ENCODE results near the gene UGT8.
"Not testable (repeated sequence)": the region's sequence is repeated elsewhere in the genome, so short reads cannot be mapped to it uniquely, and the experiment has no call there.

UGT8 gene, protein sequence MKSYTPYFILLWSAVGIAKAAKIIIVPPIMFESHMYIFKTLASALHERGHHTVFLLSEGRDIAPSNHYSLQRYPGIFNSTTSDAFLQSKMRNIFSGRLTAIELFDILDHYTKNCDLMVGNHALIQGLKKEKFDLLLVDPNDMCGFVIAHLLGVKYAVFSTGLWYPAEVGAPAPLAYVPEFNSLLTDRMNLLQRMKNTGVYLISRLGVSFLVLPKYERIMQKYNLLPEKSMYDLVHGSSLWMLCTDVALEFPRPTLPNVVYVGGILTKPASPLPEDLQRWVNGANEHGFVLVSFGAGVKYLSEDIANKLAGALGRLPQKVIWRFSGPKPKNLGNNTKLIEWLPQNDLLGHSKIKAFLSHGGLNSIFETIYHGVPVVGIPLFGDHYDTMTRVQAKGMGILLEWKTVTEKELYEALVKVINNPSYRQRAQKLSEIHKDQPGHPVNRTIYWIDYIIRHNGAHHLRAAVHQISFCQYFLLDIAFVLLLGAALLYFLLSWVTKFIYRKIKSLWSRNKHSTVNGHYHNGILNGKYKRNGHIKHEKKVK

DNA sequence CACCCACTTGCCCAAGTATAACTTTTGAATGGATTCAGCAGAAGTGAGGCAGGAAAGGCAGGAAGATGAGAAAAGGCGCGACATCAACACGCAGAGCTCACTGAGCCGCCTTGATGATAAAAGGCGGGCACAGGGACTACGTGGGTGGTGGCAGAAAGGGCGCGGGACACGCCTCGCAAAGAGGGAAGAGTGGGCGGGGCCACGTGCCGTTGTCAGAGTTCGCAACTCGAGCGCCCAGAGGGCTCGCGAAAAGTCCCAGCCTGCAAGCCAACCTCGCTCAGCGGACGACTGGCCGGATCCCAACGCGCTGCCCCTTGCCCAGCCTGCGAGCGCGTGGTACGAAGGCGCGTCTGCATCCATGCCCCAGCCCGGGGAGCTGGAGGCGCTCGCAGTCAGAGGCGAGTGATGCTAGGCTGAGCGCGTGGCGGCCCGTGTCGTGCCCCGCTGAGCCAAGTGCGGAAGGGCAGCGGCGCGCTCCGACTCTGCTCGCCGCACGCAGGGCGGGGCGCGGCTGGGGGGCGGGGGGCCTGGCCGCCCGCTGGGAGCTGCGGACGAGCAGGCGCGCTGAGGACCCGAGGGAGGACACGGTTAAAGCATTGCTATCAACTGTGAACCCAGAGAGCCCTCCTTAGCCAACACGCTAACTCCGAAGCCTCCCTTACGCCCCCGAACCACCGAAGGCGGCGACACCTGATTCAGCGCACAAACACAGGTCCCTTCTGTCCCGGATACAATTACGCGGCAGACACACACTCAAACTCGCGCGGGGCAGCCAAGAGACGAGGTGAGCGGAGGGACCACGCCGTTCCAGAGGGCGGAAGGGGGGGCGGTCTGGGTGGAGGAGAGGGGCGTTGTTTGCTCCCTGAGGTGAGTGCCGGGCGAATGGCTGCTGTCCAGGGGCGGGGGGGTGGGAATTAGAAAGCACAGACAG is at the start of gene UGT8:
Gene UGT8 (plus strand): TSS at position 617 of the 931 bp plus-strand sequence. CDS start 24,074 bp downstream, outside the sequence.
- peak; percentile 37 to 49 for ATAC-seq

DNA sequence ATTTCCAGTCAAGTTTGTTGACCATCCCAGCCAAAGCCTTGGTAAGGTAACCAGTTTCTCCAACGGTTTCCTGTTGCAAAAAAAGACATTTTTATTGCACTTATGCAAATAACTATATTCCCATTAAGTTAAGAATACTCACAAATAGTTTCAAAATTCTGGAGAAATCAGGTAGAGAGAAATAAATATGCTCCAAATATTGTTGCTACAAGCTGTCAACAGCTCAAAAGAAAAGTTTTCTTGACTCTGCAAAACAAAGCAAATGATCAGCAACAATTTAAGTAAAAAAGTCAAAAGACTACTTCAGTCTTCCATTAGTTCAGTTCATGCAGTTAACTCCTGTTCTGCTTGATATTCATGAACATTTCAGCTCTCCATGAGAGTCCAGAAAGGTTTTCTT is 49.0 kb upstream of the UGT8 start:
- ATAC-seq, result no peak

DNA sequence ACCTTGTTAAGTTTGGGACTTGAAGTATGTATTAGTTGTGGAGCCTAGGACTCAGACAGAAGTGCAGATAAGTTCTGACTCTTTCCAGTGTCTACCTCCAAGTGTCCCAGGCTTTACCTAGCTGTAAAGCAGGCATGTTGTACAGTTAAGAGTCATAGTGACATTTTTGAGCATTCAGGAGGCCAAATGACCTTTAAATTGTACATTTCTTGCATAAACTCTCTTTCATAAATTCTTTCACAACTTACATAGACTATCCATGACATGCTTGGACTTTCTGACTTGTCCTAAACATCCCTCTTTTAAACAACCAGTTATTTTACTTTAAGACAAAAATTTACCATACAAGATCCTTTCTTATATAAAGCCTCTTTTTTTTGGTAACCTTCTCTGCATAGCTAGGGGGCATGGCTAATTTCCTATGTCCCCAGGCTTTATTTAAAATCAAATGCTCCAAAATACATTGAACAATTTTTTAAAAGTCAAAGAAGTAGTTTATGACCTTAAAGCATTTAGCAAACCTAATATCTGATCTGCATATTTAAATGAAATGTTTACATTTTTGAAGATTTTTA is 40.1 kb upstream of the UGT8 start:
- no peak for ATAC-seq

DNA sequence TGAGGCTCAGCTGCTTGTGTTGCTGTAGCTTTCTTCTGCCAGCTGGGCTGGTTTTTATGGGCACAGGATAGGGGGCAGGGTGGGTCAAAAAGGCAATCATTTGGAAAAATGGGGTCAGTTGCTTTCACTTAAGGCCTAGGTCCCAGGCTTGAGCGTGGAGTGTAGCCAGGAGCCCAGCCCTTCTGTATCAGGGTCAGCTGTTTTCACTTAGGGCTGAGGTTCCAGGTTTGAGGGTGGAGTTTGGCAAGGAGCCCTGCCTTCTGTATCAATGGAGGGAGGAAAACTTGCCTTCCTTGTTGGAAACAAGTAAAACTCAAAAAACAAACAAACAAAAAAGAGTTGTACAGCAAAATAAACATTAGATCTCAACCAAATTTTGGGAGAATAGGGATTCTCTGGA is 37.0 kb upstream of the UGT8 start:
- ATAC-seq, result no peak

DNA sequence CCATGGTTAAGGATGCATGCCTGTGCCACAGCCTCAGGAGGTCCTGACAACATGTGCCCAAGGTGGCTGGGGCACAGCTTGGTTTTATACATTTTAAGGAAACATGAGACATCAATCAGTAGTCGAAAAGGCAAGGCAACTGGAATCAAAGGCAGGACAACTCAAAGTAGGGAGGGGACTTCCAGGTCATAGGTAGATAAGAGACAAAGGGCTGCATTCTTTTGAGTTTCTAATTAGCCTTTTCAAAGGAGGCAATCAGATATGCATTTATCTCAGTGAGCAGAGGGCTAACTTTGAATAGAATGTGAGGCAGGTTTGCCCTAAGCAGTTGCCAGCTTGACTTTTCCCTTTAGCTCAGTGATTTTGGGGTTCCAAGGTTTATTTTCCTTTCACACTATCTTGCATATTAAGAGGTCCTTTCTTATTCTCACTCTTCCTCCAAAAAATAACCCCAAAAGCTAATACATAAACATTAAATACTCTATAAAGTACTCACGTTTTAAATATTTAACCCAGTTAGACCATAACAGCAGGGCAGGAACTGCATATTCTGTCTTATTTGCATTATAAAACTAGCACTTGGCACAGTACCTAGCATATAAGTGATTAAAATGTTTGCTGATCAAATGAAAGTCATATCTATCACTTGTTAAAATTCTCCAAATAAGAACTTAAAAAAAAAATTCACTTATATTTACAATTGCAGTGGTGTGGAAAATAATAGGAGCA is 36.3 kb upstream of the UGT8 start:
- no peak for ATAC-seq

DNA sequence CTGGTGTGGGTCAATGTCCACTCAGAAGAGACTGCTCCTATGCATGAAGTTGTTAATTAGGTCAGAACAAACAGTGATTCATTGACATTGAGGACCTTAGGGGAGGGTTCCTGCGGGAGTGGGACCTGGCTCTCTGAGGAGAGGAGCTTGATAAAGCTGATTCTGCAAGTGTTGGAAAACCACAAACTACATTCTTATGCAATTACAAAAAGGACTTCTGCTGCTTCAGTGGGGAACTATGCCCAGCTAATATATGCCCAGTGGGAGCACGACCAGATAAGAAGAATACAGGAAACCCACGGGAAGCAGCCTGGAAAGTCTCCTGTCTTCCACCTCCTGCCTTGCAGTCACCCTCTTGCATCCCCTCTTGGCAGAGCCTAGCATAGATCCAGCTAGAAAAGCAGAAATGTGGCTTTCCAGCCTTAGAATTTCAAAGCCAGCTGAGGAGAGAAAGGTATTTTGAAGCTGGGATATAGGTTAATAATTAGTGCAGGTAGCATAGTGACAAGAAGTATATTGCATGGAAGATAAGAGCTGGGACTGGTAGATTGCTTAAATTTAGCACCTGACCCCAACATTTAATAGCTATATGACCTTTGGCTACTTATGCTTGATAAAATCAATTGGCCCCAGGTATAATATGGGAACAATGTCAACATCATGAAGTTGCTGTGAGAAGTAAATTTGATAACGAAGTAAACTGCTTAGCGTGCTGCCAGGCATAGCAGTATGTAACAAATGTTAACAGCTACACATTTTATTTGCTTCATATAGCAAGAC is 34.9 kb upstream of the UGT8 start:
- no peak for ATAC-seq

DNA sequence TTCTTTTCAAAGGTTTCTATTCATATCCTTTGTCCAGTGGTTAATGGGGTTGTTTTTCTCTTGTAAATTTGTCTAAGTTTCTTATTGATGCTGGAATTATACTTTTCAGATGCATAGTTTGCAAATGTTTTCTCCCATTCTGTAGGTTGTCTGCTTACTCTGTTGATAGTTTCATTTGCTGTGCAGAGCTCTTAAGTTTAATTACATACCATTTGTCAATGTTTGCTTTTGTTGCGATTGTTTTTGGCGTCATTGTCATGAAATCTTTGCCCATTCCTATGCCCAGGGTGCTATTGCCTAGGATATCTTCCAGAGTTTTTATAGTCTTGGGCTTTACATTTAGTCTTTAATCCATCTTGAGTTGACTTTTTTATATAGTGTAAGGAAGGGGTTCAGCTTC is 21.2 kb upstream of the UGT8 start:
- no peak for ATAC-seq

DNA sequence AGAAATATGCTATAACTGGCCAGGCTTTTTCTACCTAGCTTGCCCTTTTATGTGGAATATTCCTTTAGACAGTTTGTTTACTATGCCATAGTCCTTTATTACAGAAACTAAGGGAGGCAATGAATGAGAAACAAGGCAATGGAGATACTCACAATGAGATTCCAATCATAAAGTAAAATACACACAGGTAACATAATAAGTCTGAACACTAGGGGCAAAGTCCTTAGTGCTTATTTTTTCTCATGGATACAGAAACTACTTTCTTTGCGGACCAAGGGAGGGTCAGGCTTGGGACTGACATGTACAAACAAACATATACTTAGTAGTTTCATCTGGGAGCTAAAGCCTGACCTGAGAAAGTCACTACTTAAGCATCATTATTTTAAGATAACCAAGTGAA is 16.0 kb upstream of the UGT8 start:
- no peak for ATAC-seq

DNA sequence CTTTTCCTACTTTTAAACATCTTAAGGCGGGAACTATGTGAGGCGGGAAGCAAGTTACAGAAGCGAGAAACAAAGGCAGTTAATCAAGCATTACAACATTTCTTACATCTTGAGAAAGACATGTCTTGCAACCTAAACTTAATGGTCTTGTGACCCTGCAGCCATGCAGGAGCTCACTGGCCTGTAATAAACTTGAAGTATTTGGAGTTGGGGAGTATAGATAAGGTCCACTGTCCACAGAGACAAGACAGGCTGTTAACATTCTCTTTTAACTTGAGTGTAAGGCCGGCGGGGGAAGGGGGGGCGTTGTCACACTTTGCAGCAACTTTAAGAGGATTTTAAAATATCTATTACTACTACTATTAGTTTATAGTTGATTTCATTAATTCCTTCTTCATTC is 10.3 kb upstream of the UGT8 start:
- ATAC-seq, result no peak

DNA sequence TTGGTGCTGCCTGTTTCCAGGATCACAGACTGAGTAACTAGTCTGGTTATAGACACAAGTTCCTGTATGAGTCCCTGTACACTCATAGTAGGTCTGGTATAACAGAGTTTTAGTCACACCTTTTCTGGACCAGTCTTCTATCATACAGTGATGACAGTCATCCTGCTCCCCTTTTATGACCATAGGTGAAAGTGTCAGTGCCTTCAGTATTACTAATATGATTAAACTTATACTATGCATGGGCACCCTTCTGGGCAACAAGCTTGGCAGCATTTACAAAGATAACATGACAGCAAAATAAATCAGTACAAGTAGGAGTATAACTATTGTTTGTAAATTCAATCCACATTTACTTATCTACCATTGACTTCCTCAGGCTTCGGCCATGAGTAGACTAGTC is 8.2 kb upstream of the UGT8 start:
- not testable (repeated sequence) for ATAC-seq

DNA sequence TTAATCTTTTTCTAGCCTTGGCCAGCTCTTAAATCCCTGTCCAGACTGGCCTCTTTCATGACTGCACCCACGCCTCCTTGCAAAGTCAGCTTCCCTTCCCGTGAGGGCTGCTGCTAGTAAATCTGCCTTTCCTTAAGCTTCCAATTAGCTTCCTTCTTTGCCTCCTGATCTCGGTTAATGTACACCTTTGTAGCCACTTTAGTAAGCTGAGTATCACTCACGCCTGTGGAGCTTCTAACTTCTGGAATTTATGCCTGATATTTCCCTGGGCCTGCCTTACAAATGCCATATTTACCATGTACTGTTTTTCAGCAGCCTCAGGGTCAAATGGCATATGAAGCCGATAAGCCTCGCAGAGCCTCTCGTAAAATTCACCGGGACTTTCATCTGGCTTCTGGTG is 5.1 kb upstream of the UGT8 start:
- ATAC-seq, result no peak

DNA sequence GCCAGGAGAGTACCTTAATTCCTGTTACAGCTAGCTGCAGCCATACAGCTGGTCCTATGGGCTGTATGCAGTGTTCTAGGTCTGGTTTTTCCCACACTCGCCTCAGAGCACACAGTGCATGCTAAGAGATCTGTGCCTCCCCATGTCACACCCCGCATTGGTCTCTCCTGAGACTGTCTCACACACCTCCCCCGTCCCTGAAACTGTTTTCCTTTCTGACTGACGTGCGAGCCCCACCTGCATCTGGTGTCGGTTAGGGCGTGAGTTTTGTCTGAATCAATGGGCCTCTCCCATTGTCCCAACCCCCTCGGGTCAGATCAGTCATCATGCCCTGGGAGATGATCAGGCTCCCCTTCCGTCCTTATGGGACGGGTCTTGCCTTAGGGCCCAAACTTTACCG is 3.4 kb upstream of the UGT8 start:
- ATAC-seq, result no peak

DNA sequence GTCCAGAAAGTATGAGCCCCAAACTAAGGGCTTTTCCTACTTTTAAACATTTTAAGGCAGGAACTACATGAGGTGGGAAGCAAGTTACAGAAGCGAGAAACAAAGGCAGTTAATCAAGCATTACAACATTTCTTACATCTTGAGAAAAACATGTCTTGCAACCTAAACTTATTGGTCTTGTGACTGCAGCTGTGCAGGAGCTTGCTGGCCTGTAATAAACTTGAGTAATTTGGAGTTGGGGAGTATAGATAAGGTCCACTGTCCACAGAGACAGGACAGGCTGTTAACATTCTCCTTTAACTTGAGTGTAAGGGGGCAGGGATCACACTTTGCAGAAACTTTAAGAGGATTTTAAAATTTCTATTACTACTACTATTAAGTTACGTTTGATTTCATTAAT is 2.7 kb upstream of the UGT8 start:
- no peak for ATAC-seq

DNA sequence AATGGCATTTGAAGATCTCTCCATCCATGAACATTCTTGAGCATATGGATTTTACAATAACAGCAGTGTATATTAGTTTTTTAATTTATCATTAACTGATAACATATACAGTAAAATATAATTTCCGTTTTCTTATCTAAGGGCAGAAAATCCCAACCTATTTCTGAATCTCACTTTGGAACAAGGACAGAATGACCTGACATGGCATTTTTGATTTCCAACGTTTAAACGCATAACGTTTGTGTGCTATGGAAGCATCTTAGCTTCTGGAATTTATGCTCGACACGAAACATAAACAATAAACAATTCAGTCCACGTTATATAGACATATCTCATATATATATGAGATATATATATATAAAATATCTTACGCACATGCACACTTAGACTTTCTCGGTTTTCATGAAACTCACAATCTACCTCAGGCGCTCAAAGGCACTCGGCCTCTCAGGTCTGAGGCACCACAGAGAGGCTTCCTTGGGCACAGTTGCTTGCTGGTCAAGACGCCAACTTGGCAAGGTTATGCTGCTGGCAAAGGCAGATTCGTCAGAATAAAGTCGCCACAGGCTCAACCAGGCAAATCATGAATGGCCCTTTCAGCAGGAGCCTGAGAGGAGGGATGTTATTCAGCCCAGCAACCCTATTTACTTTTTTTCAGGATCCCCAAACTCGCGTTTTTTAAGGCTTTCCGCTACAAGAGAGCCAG is 1.0 kb upstream of the UGT8 start:
- ATAC-seq, result no peak

DNA sequence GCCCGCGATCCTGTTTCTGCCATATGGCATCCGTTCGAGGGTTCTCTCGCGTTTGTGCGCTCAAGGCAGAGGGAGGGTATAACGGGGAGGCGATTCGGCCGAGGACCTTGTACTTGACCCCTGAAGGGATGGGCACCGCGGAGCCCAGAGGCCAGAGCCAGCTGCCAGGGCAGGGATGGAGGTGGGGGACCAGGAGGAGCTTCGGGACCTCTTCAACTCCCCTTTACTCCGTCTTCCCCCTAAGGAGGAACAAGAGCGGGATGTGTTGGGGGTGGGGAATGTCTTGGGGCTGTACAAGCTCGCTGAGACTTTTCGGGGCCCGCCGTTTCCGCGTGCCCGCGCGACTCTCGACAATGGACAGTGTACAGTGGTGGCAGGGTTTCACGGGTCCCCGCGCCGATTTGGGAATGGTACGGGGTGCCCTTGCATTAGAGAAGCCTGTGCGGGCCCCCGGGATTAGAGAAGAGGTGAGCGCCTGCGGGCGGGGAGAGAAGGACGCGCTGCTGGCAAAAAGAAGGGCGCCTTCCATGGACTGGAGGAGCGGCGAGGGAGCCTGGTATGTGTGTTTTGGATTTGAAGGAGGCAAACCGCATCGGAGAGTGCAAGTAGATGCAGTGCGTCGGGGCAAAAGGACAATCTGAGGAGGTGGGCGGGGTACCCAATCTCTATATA is 760 bp downstream of the UGT8 start:
- ATAC-seq, result peak in 1 of 2 donors; percentile 3

DNA sequence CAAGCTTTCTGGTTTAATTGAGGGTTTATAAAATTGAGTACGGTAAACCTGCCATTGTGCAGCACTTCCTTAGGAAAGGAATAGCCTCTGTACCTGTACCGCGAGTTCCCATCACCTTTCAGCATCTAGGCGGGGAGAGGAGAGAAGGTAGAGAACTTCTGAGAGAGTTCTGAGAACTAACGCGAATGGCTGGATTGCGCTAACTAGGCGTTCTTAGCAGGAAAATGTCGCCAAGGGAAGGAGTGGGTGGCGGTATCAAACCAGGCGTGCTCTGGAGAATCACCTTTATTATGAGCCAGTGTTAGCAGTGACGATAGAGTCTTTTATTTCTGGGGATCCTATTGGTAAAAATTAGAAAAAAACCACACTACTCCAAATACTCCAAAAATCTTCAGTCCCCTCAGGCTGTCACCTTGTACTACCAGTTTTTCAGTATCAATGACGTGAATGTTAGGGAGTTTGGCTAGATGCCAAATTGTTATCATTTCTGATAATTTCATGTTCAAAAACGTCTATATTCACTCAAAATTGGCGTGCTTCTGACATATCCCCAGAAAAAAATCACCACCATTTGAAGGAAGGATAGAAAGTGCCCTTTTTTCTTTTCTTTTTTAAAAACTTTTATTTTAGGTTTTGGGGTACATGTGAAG is 1.4 kb downstream of the UGT8 start:
- ATAC-seq, result no peak

DNA sequence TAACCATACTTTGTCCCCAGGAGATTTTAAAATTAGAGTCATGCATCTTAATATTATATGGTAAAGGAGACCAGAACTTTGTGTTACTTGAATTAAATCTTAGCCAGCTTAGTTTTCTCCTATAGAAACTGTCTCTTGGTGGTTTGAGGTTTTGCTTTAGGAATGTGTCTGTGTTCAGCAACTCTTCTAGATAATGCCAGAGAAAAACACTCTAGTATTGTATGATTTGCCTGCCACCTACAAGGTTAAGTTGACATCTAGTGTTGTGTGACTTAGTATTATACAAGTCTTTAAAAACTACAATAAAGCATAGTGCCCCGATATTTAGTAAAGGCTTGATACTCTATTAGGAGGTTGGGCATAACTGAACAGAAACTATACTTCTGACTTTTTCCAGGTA is 2.1 kb downstream of the UGT8 start:
- no peak for ATAC-seq

DNA sequence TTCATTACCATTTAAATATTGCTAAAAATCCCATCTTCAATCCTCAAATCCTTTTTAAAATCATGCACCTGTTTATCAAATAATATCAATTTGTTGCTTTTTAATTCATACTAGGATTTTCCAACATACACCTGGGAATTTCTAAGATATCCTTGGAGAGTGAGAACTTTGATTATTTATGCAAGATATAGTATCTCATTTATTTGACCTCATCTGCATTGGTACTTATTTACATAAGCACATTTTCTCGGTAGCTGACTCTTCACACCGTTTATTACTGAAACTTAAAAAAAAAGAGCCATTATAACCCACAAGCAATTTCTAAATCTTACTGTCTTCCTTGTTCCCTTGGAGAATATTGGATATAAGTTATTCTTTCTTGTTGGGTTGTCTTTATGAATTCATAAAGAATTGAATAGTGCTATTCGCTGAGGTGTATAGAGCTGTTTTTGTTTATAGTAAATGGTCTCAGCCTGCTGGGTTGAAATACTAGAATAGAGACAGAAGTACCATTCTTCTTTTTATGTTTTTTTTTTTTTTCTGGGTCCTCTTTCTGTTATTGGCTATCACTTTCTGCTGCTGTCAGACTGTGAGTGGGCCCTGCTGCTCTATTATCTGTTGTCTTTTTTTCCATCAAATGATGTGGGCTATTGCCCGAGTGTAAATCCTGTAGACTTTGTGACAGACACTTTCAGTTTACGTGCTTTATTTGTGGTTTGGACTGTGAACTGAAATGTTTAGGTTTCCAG is 2.9 kb downstream of the UGT8 start:
- ATAC-seq, result no peak

DNA sequence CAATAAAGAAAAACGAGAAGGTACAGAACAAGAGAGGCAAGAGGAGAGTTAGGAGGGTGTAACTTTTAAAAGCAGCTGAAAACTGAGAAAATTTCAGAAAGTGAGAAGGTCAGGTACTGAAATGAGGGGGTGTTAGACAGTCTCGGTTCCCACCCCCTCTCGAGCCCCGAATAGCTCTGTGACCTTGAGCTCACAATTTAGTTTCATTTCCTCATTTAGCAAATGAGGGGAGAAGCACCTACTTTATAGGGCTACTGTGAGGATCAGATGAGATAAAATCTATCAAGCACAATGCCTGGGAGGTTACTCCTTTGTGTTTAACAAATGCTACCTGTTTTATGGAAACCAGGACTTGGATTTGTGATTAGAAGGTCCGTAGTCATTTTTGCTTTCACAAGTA is 4.9 kb downstream of the UGT8 start:
- peak; percentile 18 to 25 for ATAC-seq

Data from activated CD4-positive, CD25-positive, alpha-beta regulatory T cell treated with anti-CD3 and anti-CD28 coated beads, Interleukin-2, amount 50 U/mL, for 24 hours (primary cell).